Esophagus muscularis mucosa (tissue), 4 donors: Measurements from ENCODE around the gene CRX. TPM values are rescaled to one million over a fixed set of nuclear protein-coding genes. Genes with fewer than 3 reads are reported as not detected.
"Not testable (repeated sequence)": the region's sequence is repeated elsewhere in the genome, so short reads cannot be mapped to it uniquely, and the experiment has no call there.

Experiments
- DNase-seq: peaks from one replicate; pipeline ENCODE4 v3.0.0-alpha.2; 2017; ENCODE audit errors: extremely low spot score
- H3K27ac ChIP-seq, 4 donors: fragments of 200-600 bp; sonication (generic); replicated peaks in 1 of 4; 1 replicate in 3 of 4; 2 replicates in 1 of 4; pipeline ENCODE4 v1.5.1; 2016 to 2019; ENCODE audit warnings: mild to moderate bottlenecking in 1 of 4
- H3K27me3 ChIP-seq, 4 donors: fragments of 200-600 bp; sonication (generic); one replicate each; pipeline versions ENCODE4 v1.5.1 to v1.6.0; 2016 to 2019
- H3K36me3 ChIP-seq, 4 donors: fragments of 200-600 bp; sonication (generic); one replicate each; pipeline ENCODE4 v1.5.1; 2016 to 2019
- H3K4me1 ChIP-seq, 4 donors: fragments of 200-600 bp; sonication (generic); one replicate each; pipeline ENCODE4 v1.5.1; 2016 to 2019
- H3K4me3 ChIP-seq, 4 donors: fragments of 200-600 bp; sonication (generic); 1 replicate in 2 of 4; 2 replicates in 2 of 4; pipeline ENCODE4 v1.5.1; 2016 to 2019; ENCODE audit warnings: mild to moderate bottlenecking in 4 of 4, moderate library complexity in 1 of 4
- H3K9me3 ChIP-seq, 4 donors: fragments of 200-600 bp; sonication (generic); 1 replicate in 3 of 4; 2 replicates in 1 of 4; pipeline ENCODE4 v1.5.1; 2016 to 2019
- CTCF ChIP-seq, 3 experiments: fragments of 200-600 bp in 2 of 3; fragments of 450-650 bp in 1 of 3; sonication (generic) in 2 of 3; IDR thresholded peaks; one replicate each; pipeline ENCODE4 v1.5.1; 2017 to 2019; ENCODE audit warnings: antibody characterized with exemption in 3 of 3, mild to moderate bottlenecking in 2 of 3, moderate library complexity in 1 of 3
- EP300 ChIP-seq: sonication (generic); formaldehyde crosslinking; IDR thresholded peaks from one replicate; pipeline ENCODE4 v1.6.1; 2017; ENCODE audit warnings: antibody characterized with exemption
- POLR2A ChIP-seq: fragments of 450-650 bp; IDR thresholded peaks from one replicate; pipeline ENCODE4 v1.6.1; 2017; ENCODE audit warnings: antibody characterized with exemption, moderate library complexity, mild to moderate bottlenecking, low read depth
- POLR2AphosphoS5 ChIP-seq, 2 donors: sonication (generic); formaldehyde crosslinking; IDR thresholded peaks; one replicate each; pipeline ENCODE4 v1.6.1; 2017; ENCODE audit warnings: antibody characterized with exemption in 2 of 2
- WGBS: methylation state at CpG from one replicate; pipeline ENCODE4 v1.1.5; 2018; 5-methylcytosine and 5-hydroxymethylcytosine counted together
- intact Hi-C: fragments of 100-400 bp; cut with DNase I; formaldehyde crosslinking; loops from one replicate; pipeline ENCODE4 v1.15.1; 2023
- total RNA-seq, 4 donors: library from RNA; depleted of rRNA; stranded (reverse); fragments of >200 nt; gene quantifications; one replicate each; pipeline versions ENCODE4 v1.1.0 to v1.2.1, GENCODE V29; 2016

Gene CRX
- total RNA-seq, 4 donors from 2014 or later = not detected

- DNase-seq = no peak
- TF ChIP-seq POLR2AphosphoS5 (IDR thresholded peaks at IDR 0.05) = peak in 1 of 2 donors; percentile 30
- no peak for TF ChIP-seq EP300
- Histone ChIP-seq H3K27me3 (no peaks in the 10 kb centered on the region), H3K27ac (peak overlapping the region; percentile 97 to 100 (median 98)), H3K4me1 (peaks cover 42 to 67% (median 56%) of the 10 kb centered on the region in 4 donors), H3K36me3 (peaks cover 14 to 35% (median 31%) of the 10 kb centered on the region in 4 donors), H3K9me3 (no peaks in the 10 kb centered on the region), H3K4me3 (peak overlapping the region; percentile 80 to 94 (median 90))
- intact Hi-C loops = no loop called here
- 2% methylated on average over 9 of the region's 20 CpGs for WGBS
Measured at GRCh38 chr19:47778954-47779351, 42.8 kb upstream of the CRX start.

GRCh38 chr19:47779524-47780214 lies 42.1 kb upstream of the CRX start:
- no peak for DNase-seq
- TF ChIP-seq POLR2A (no peak), POLR2AphosphoS5 (IDR thresholded peaks at IDR 0.05) (peak; percentile 84 to 87), CTCF (IDR thresholded peaks at IDR 0.05) (no peak)
- no peaks in the 10 kb centered on the region for H3K9me3 ChIP-seq
- H3K27me3 ChIP-seq = no peaks in the 10 kb centered on the region
- peaks cover 42 to 69% (median 59%) of the 10 kb centered on the region in 4 donors for H3K4me1 ChIP-seq
- H3K4me3 ChIP-seq = peak overlapping the region; percentile 80 to 94 (median 90)
- 38% methylated on average over 21 of the region's 24 CpGs for WGBS
- intact Hi-C loops = loop anchor here (10.0 kb wide), 1 partner anchor 345 kb away; no protein-coding TSS in a partner anchor
- H3K36me3 ChIP-seq = peaks cover 21 to 42% (median 38%) of the 10 kb centered on the region in 4 donors
- peak overlapping the region; percentile 97 to 100 (median 98) for H3K27ac ChIP-seq

- Histone ChIP-seq H3K9me3 (no peaks in the 10 kb centered on the region), H3K36me3 (peaks cover 26 to 47% (median 43%) of the 10 kb centered on the region in 4 donors), H3K27ac (peak overlapping the region; percentile 97 to 100 (median 98)), H3K4me1 (peaks cover 42 to 69% (median 59%) of the 10 kb centered on the region in 4 donors), H3K27me3 (no peaks in the 10 kb centered on the region), H3K4me3 (peak overlapping the region; percentile 80 to 94 (median 90))
- TF ChIP-seq CTCF (IDR thresholded peaks at IDR 0.05) (no peak), POLR2AphosphoS5 (IDR thresholded peaks at IDR 0.05) (no peak), POLR2A (no peak), EP300 (no peak)
- WGBS = 52% methylated on average over 9 of the region's 9 CpGs
- intact Hi-C loops = loop anchor here (10.0 kb wide), 1 partner anchor 345 kb away; no protein-coding TSS in a partner anchor
- no peak for DNase-seq
Measured at GRCh38 chr19:47780215-47780551, 41.6 kb upstream of the CRX start.

DNA sequence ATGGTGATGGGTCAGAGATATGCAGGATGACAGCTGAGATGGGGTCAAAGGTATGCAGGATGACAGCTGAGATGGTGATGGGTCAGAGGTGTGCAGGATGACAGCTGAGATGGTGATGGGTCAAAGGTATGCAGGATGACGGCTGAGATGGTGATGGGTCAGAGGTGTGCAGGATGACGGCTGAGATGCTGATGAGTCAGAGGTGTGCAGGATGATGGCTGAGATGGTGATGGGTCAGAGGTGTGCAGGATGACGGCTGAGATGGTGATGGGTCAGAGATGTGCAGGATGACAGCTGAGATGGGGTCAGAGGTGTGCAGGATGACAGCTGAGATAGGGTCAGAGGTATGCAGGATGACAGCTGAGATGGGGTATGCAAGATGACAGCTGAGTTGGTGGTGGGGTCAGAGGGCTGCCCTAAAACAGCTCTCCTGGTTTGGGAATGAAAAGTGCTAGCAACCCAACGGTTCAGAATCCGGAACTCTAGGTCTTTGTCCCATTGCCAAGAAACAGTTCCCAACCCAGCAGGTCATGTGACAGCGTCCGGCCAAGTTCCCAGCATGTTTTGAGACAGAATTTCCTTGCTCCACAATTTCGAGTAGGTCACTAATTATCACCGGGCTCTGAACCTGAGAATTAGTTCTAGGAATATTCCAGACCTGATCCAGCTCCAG lies 40.0 kb upstream of the CRX start:
- H3K27ac ChIP-seq = peak overlapping the region; percentile 97 to 100 (median 98)
- whole genome bisulfite sequencing = 25% methylated on average over 9 of the region's 9 CpGs
- H3K4me3 ChIP-seq = peak overlapping the region in 3 of 4 donors; percentile 80 to 94 (median 90)
- intact Hi-C loops = loop anchor here (10.0 kb wide), 1 partner anchor 347 kb away; no protein-coding TSS in a partner anchor
- H3K9me3 ChIP-seq = no peaks in the 10 kb centered on the region
- peaks cover 35 to 62% (median 56%) of the 10 kb centered on the region in 4 donors for H3K36me3 ChIP-seq
- peaks cover 42 to 67% (median 60%) of the 10 kb centered on the region in 4 donors for H3K4me1 ChIP-seq
- no peak for DNase-seq
- TF ChIP-seq POLR2AphosphoS5 (IDR thresholded peaks at IDR 0.05) = peak in 1 of 2 donors; percentile 79
- no peak for TF ChIP-seq CTCF (IDR thresholded peaks at IDR 0.05)
- H3K27me3 ChIP-seq = no peaks in the 10 kb centered on the region

GRCh38 chr19:47786566-47786965 lies 35.2 kb upstream of the CRX start:
- 82% methylated on average over 7 of the region's 7 CpGs for WGBS
- no peak for TF ChIP-seq EP300
- TF ChIP-seq POLR2AphosphoS5 (IDR thresholded peaks at IDR 0.05) = peak in 1 of 2 donors; percentile 13
- TF ChIP-seq CTCF (IDR thresholded peaks at IDR 0.05) = no peak
- Histone ChIP-seq H3K27me3 (no peaks in the 10 kb centered on the region), H3K9me3 (no peaks in the 10 kb centered on the region), H3K4me3 (no peak overlapping the region), H3K36me3 (peaks cover 35 to 65% (median 55%) of the 10 kb centered on the region in 4 donors), H3K4me1 (peaks cover 20 to 57% (median 49%) of the 10 kb centered on the region in 4 donors), H3K27ac (peak overlapping the region in 3 of 4 donors; percentile 23 to 59 (median 34))
- DNase-seq = no peak
- intact Hi-C loops = loop anchor here (5.0 to 10.0 kb wide), 2 partner anchors 74 to 352 kb away; partner anchors contain the start of gene EHD2

- not testable (repeated sequence) for H3K4me3 ChIP-seq, DNase-seq, H3K27me3 ChIP-seq, H3K9me3 ChIP-seq
- Histone ChIP-seq H3K4me1 (peaks cover 12 to 49% (median 42%) of the 10 kb centered on the region in 4 donors), H3K27ac (peak overlapping the region; percentile 11 to 59 (median 28)), H3K36me3 (peaks cover 35 to 57% (median 49%) of the 10 kb centered on the region in 4 donors)
- intact Hi-C loops = loop anchor here (5.0 to 10.0 kb wide), 2 partner anchors 75 to 353 kb away; partner anchors contain the start of gene EHD2
- WGBS = 81% methylated on average over 9 of the region's 10 CpGs
Measured at GRCh38 chr19:47787307-47787706, 34.4 kb upstream of the CRX start.

- peaks cover 12 to 32% (median 24%) of the 10 kb centered on the region in 4 donors for H3K36me3 ChIP-seq
- H3K27me3 ChIP-seq, H3K27ac ChIP-seq, DNase-seq, H3K4me3 ChIP-seq, H3K9me3 ChIP-seq: not testable (repeated sequence)
- intact Hi-C loops = loop anchor here (5.0 to 10.0 kb wide), 2 partner anchors 78 to 355 kb away; partner anchors contain the start of gene EHD2
- H3K4me1 ChIP-seq = peaks cover 0 to 31% (median 27%) of the 10 kb centered on the region in 4 donors
- WGBS = 92% methylated on average over 13 of the region's 13 CpGs
Measured at GRCh38 chr19:47789811-47790210, 31.9 kb upstream of the CRX start.
